Common myeloid progenitor, CD34-positive (primary cell): Measurements from ENCODE around the gene TMEM116.

Source experiments
- CTCF ChIA-PET: fragments of 350-600 bp; sonication (Branson Sonifier 250); formaldehyde crosslinking; loops from one replicate; lab custom pipeline; 2021; ENCODE audit warnings: antibody characterized with exemption; lab: Charles Lee
- POLR2A ChIA-PET: fragments of 350-600 bp; sonication (Branson Sonifier 250); formaldehyde crosslinking; loops from one replicate; lab custom pipeline; 2021; ENCODE audit warnings: antibody characterized with exemption; lab: Charles Lee
- DNase-seq, 3 donors: peaks; one replicate each; pipeline versions ENCODE4 v3.0.0 to v3.0.0-alpha.2; 2013
- H3K27ac ChIP-seq, 2 experiments: 1 replicate in 1 of 2; 2 replicates in 1 of 2; pipeline ENCODE4 v1.7.0; 2013; ENCODE audit warnings: inconsistent platforms in 2 of 2, low read length in 2 of 2, mild to moderate bottlenecking in 2 of 2, low read depth in 1 of 2, moderate library complexity in 1 of 2; ENCODE audit not compliant: severe bottlenecking in 2 of 2, insufficient read depth in 1 of 2, poor library complexity in 1 of 2
- H3K27me3 ChIP-seq, 5 experiments: replicated peaks in 2 of 5; 1 replicate in 3 of 5; 2 replicates in 2 of 5; pipeline versions ENCODE4 v1.6.1 to v1.7.0; 2013; ENCODE audit warnings: low read length in 4 of 5, mild to moderate bottlenecking in 2 of 5, moderate library complexity in 2 of 5, inconsistent platforms in 1 of 5; ENCODE audit not compliant: insufficient read depth in 5 of 5, control insufficient read depth in 4 of 5
- H3K36me3 ChIP-seq, 4 experiments: 1 replicate in 2 of 4; 2 replicates in 2 of 4; pipeline versions ENCODE4 v1.6.1 to v1.7.0; 2013; ENCODE audit warnings: low read length in 3 of 4, control low read depth in 1 of 4, mild to moderate bottlenecking in 1 of 4; ENCODE audit not compliant: control insufficient read depth in 4 of 4, insufficient read depth in 4 of 4
- H3K4me1 ChIP-seq, 4 experiments: 1 replicate in 3 of 4; 2 replicates in 1 of 4; pipeline versions ENCODE4 v1.6.1 to v1.7.1; 2013; ENCODE audit warnings: low read length in 3 of 4, mild to moderate bottlenecking in 3 of 4, control low read depth in 1 of 4, inconsistent platforms in 1 of 4, moderate library complexity in 1 of 4; ENCODE audit not compliant: control insufficient read depth in 4 of 4, insufficient read depth in 4 of 4; ENCODE audit errors: control extremely low read depth in 1 of 4
- H3K4me3 ChIP-seq, 7 experiments: 1 replicate in 4 of 7; 2 replicates in 3 of 7; pipeline versions ENCODE4 v1.5.1 to v1.7.0; 2013; ENCODE audit warnings: mild to moderate bottlenecking in 7 of 7, low read length in 6 of 7, moderate library complexity in 6 of 7, inconsistent platforms in 2 of 7, low read depth in 2 of 7, control low read depth in 1 of 7; ENCODE audit not compliant: insufficient read depth in 4 of 7, control insufficient read depth in 1 of 7; ENCODE audit errors: extremely low read depth in 1 of 7
- H3K9me3 ChIP-seq, 5 experiments: 1 replicate in 4 of 5; 2 replicates in 1 of 5; pipeline versions ENCODE4 v1.6.1 to v1.7.1; 2013; ENCODE audit warnings: low read length in 4 of 5, mild to moderate bottlenecking in 2 of 5, inconsistent platforms in 1 of 5, low read depth in 1 of 5, moderate library complexity in 1 of 5; ENCODE audit not compliant: control insufficient read depth in 4 of 5, insufficient read depth in 2 of 5; ENCODE audit errors: control extremely low read depth in 1 of 5
- WGBS: methylation state at CpG from one replicate; pipeline ENCODE4 v1.1.5; 2013; ENCODE audit not compliant: insufficient coverage; 5-methylcytosine and 5-hydroxymethylcytosine counted together

TMEM116 gene

GRCh38 chr12:112020947-112021457, 8.0 kb upstream of the TMEM116 start:
- peaks cover 0 to 4% (median 1%) of the 10 kb centered on the region in 4 experiments for H3K4me1 ChIP-seq
- H3K27me3 ChIP-seq, result no peaks in the 10 kb centered on the region
- no peak overlapping the region for H3K4me3 ChIP-seq
- H3K9me3 ChIP-seq, result no peaks in the 10 kb centered on the region
- ChIA-PET CTCF (no interaction called here), POLR2A (no interaction called here)
- no peak overlapping the region for H3K27ac ChIP-seq
- 88% methylated on average over 5 of the region's 8 CpGs for WGBS
- H3K36me3 ChIP-seq, result peaks cover 22 to 84% (median 49%) of the 10 kb centered on the region in 4 experiments
- DNase-seq, result no peak

GRCh38 chr12:112018571-112019237, 5.7 kb upstream of the TMEM116 start:
- H3K27me3 ChIP-seq, result no peaks in the 10 kb centered on the region
- peaks cover 4 to 13% (median 10%) of the 10 kb centered on the region in 4 experiments for H3K4me1 ChIP-seq
- H3K4me3 ChIP-seq, result no peak overlapping the region
- H3K27ac ChIP-seq, result no peak overlapping the region
- H3K36me3 ChIP-seq, result peaks cover 24 to 74% (median 45%) of the 10 kb centered on the region in 4 experiments
- H3K9me3 ChIP-seq, result no peaks in the 10 kb centered on the region
- ChIA-PET POLR2A (no interaction called here), CTCF (no interaction called here)
- WGBS, result no CpG with 5 or more reads among the region's 2 CpGs
- DNase-seq, result no peak

- DNase-seq, result no peak
- CTCF ChIA-PET, result no interaction called here
- WGBS, result 100% methylated on average over 1 of the region's 1 CpG
- POLR2A ChIA-PET, result no interaction called here
- Histone ChIP-seq H3K4me3 (no peak overlapping the region), H3K9me3 (no peaks in the 10 kb centered on the region), H3K36me3 (peaks cover 19 to 59% (median 33%) of the 10 kb centered on the region in 4 experiments), H3K27me3 (no peaks in the 10 kb centered on the region), H3K4me1 (peaks cover 4 to 22% (median 19%) of the 10 kb centered on the region in 4 experiments), H3K27ac (no peak overlapping the region)
These were observed 4.1 kb upstream of the TMEM116 start for GRCh38 chr12:112017041-112017440.

GRCh38 chr12:112015938-112016337, 3.0 kb upstream of the TMEM116 start:
- ChIA-PET CTCF (interaction anchor here (0.9 to 1.4 kb wide), 2 partner anchors 15 to 174 kb away, joined by 3 read pairs; partner anchors contain the start of gene MAPKAPK5), POLR2A (interaction anchor here (0.6 kb wide), 1 partner anchor 70 kb away, joined by 3 read pairs; no protein-coding TSS in a partner anchor)
- WGBS, result 96% methylated on average over 6 of the region's 6 CpGs
- H3K4me3 ChIP-seq, result no peak overlapping the region
- H3K27ac ChIP-seq, result no peak overlapping the region
- H3K9me3 ChIP-seq, result no peaks in the 10 kb centered on the region
- DNase-seq, result no peak
- H3K36me3 ChIP-seq, result peaks cover 14 to 51% (median 26%) of the 10 kb centered on the region in 4 experiments
- H3K4me1 ChIP-seq, result peaks cover 4 to 27% (median 25%) of the 10 kb centered on the region in 4 experiments
- H3K27me3 ChIP-seq, result no peaks in the 10 kb centered on the region

- ChIA-PET POLR2A (interaction anchor here (0.6 to 1.1 kb wide), 3 partner anchors 8 to 139 kb away, joined by 3 to 5 read pairs (median 3); no protein-coding TSS in a partner anchor), CTCF (interaction anchor here (0.7 to 2.2 kb wide), 8 partner anchors 9 to 69 kb away, joined by 3 to 15 read pairs (median 4); no protein-coding TSS in a partner anchor)
- WGBS, result 4% methylated on average over 39 of the region's 54 CpGs
- Histone ChIP-seq H3K9me3 (no peaks in the 10 kb centered on the region), H3K4me3 (peak overlapping the region; percentile 84 to 98 (median 92)), H3K4me1 (peaks cover 4 to 27% (median 25%) of the 10 kb centered on the region in 4 experiments), H3K27me3 (no peaks in the 10 kb centered on the region), H3K27ac (peak overlapping the region; percentile 43 to 87), H3K36me3 (peaks cover 0 to 29% (median 15%) of the 10 kb centered on the region in 4 experiments)
- peak; percentile 61 to 81 (median 76) for DNase-seq
These were observed 837 bp upstream of the TMEM116 start for GRCh38 chr12:112013601-112014402.

- DNase-seq, result no peak
- peak overlapping the region in 1 of 2 experiments; percentile 92 for H3K27ac ChIP-seq
- peaks cover 0 to 6% (median 2%) of the 10 kb centered on the region in 5 experiments for H3K27me3 ChIP-seq
- peak overlapping the region in 5 of 7 experiments; percentile 17 to 94 (median 73) for H3K4me3 ChIP-seq
- POLR2A ChIA-PET, result interaction anchor here (1.2 kb wide), 1 partner anchor 14 kb away, joined by 3 read pairs; no protein-coding TSS in a partner anchor
- CTCF ChIA-PET, result interaction anchor here (1.4 kb wide), 1 partner anchor 186 kb away, joined by 4 read pairs; no protein-coding TSS in a partner anchor
- no peaks in the 10 kb centered on the region for H3K9me3 ChIP-seq
- H3K36me3 ChIP-seq, result peaks cover 0 to 13% (median 7%) of the 10 kb centered on the region in 4 experiments
- peaks cover 0 to 27% (median 25%) of the 10 kb centered on the region in 4 experiments for H3K4me1 ChIP-seq
- 99% methylated on average over 8 of the region's 8 CpGs for WGBS
These were observed 1.3 kb downstream of the TMEM116 start for GRCh38 chr12:112011685-112012084.
